Measurements from ENCODE around the gene TLR10.

The TLR10 gene

DNA sequence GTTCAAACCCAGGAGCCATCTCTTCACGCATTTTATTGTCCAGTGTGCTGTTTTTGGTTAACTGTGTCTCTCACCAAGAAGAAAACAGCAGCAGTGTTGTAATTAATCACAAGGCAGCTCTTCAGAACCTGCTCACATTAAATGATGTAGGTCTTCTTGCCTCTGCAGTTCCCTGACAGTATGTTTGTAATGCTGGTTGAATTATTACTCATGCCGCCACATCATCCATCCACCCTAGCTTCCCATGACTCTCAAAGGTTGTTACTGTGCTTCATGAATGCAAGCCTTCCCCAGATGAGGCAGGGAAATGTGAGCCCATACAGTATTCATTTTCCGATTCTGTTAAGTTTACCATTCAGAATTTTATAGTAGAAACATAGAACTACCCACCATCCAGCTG, 17.4 kb downstream of the TLR10 start:
- no peak for DNase-seq

- no peak for DNase-seq
These were observed 18.5 kb downstream of the TLR10 start for GRCh38 chr4:38764277-38764676.

GRCh38 chr4:38762560-38762959, 20.2 kb downstream of the TLR10 start:
- no peak for DNase-seq

GRCh38 chr4:38759790-38760122, 23.0 kb downstream of the TLR10 start:
- no peak for DNase-seq

- DNase-seq: peak; percentile 19
These were observed 23.5 kb downstream of the TLR10 start for GRCh38 chr4:38759113-38759789.

DNA sequence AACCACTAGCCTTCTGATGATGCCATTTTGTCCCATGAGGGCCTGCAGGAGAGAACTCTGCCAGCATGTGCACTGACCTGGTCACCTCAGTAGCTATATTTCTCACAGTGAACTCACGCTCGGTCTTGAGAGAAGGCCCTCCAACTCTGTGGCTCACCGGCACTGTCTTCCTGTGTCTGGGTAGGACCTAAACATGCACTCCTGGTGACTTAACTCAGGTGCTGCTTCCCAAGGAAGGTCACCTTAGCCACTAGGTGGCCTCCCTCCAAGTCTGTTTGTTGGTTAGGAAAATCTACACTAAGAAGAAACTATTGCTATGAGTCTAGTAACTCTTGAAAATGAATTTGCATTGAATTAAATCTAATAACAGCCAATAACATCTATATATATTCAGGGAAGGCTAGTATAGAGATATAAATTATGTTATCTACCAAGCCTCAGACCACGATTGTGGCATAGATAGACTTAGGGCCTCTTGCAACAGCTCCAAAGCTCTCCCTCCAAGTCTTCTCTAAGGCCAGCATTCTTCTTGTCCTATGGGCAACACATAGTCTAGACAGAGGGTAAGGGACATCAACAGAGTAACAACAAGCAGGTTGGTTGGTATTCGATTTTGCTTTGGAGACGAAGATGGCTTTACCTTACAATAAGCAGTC, 24.7 kb downstream of the TLR10 start:
- DNase-seq: no peak

DNA sequence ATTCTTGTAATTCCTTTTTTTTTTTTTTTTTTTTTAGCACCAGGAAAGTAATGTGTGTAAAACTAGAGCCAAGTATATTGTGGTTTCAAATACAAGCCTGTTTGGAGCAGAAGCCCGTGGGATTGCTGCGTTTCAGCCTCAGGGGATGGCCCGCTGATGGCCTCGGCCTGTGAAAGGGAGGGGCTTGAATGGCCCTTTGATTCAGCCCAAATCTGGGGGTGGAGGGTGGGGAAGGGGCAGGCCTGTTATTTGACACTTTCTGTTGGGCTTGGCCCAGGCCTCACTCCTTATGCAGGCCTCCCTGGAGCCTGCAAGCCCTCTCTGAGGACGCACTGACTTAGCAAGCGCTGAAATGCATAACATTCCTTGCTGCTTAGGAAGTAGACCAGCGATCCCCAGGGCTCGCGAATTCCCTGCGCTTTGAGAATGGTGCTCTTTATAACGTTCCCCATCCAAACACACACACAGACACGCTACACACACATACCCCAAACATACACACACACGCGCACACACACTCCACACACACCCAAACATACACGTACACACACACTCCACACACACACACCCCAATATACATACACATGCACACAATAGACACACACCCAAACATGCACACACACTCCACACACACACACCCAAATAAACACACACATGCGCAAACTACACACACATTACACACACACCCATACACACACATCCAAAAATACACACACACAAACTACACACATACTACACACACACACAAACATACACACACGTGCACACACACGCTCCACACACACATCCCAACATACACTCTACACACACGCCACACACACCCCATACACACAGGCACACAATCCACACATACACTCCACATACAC, 29.6 kb downstream of the TLR10 start:
- peak; percentile 97 for DNase-seq

GRCh38 chr4:38752372-38752940, 30.3 kb downstream of the TLR10 start:
- DNase-seq: peak; percentile 97

DNA sequence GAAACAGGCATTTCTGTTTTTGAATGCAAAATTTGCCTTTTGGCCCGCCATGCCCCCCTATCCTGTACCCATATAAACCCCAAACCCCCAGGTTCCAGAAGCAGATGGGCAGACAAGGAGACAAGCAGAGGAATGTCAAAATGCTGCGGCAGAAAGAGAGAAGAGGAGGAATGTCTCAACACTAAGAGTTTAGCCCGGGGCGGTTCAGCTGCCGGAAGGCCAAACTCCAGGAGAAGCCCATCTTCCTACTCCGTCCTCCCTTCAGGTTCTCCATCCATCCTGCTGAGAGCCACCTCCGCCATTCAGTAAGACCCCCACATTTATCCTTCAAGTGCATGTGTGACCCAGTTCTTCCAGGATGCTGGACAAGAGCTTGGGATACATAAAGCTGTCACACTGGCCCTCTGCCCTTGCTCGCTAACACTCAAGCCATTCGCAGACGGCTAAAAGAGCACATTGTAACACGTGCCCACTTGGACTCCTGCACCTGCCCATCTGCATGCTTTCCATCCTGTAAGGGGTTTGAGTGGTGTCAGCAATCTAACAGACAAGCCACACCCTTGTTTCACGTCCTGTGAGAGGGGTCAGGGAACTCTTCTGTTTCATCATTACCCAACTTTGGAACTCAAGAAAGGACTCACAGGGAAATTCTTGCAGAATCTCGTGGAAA, 31.3 kb downstream of the TLR10 start:
- DNase-seq: no peak

- DNase-seq: no peak
These were observed 33.5 kb downstream of the TLR10 start for GRCh38 chr4:38749336-38749735.

DNA sequence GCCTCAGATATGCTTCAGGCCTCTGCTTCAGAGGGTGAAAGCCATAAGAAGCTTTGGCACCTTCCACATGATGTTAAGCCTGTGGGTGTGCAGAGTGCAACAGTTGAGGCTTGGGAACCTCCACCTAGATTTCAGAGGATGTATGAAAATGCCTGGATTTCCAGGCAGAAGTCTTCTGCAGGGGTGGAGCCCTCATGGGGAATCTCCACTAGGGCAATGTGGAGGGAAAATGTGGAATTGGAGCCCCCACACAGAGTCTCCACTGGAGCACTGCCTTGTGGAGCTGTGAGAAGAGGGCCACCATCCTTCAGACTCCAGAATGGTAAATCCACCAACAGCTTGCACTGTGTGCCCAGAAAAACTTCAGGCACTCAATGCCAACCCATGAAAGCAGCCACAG, 35.2 kb downstream of the TLR10 start:
- DNase-seq: no peak

DNA sequence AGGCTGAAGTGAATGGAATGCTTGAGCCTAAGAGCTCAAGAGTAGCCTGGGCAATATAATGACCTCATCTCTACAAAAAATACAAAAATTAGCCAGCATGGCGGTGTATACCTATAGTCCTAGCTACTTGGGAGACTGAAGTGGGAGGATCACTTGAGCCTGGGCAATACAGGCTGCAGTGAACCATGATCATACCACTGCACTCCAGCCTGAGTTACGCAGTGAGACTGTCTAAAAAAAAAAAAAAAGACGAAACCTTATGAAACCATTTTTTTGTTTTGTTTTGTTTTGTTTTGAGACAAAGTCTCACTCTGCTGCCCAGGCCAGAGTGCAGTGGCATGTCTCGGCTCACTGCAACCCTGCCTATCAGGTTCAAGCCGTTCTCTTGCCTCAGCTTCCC, 36.9 kb downstream of the TLR10 start:
- DNase-seq: no peak

DNA sequence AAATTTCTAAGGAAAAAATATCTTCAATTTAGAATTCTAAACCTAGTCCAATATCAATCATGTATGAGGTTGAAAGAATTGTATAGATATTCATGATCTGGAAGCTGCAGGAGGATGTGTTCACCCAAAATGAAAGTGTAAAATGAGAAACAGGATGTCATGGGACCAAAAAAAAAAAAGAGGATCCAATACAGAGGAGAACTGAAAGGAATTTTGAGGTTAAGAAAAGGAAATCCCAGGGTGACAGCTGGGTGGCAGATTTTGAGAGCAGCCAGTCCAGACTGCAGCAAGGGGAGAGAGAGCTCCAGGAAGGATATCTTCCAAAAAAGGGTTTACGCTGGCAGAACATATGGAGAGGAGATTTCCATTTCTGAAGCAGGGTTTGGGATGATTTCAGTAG, 38.9 kb downstream of the TLR10 start:
- no peak for DNase-seq

DNA sequence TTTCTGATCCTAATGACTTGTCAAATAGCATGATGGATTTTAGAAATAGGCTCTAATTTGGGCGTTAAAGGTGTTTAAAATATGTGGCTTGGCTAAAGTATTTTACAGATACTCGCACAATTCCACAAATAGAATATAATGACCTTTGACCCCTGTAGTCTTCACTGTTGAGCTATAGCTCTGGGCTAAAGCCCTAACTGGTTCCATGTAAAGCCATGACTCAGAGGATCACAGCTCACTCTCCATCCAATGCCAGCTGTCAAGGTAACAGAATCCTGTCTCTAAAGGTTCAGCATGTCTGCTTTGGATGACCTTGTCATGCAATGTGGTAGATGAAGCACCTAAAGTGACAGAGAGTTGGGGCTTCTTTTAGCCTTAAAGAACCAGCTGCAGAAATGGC, 42.5 kb downstream of the TLR10 start:
- DNase-seq: no peak

- DNase-seq: no peak
These were observed 43.6 kb downstream of the TLR10 start for GRCh38 chr4:38738940-38739803.

DNA sequence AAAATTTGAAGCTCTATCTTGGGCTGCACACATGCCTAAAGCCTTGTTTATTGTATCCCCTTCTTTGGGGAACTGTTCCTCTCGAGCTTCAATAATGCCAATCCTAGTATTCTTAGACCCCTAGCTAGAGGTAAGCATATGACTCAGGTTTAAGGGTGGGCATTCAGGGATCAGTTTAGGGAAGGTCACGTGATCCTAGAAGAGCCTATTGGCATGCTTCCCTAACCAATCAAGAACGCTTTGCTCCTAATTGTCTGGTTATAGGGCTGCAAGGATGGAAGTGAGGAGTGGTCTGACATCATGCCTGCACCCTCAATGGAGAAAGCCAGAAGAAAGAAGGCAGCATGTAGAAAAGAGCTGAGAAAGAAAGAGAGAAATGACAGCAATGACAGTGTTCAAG, 46.9 kb downstream of the TLR10 start:
- DNase-seq: no peak

- DNase-seq: no peak
These were observed 47.9 kb downstream of the TLR10 start for GRCh38 chr4:38734911-38735310.

DNA sequence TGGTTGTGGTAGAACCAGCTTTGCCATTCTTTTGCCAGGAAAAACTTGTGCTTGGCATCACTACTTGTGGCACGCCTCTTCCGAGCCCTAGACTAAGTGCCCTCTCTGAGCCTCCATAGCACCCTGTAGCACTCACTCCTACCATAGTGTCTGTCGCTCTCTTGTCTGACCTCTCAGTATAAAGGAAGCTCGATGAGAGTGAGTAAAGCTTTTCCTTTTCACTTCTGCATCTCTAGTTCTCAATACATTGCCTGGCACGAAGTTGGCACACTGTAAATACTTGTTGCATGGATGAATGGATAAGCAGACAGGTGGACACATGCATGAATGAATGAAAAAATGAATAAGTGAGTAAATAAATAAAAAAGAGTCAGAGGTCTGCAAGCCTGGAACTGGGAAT, 48.3 kb downstream of the TLR10 start:
- DNase-seq: no peak

GRCh38 chr4:38733663-38734062, 49.1 kb downstream of the TLR10 start:
- DNase-seq: no peak

GRCh38 chr4:38730830-38731646, 51.8 kb downstream of the TLR10 start:
- peak; percentile 91 for DNase-seq

DNA sequence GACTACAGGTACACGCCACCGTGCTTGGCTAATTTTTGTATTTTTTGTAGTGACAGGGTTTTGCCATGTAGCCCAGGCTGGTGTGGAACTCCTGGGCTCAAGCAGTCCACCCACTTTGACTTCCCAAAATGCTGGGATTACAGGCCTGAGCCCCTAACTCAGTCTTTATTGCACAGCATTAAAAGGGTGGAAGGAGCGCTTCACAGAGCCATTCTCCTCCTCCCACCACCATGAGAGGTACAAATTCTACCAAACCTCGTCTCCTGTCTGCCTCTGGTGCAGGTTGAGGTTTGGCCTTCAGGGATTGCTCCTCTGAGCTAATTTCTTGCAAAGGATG, 52.3 kb downstream of the TLR10 start:
- DNase-seq: no peak

All from kidney glomerular epithelial cell (primary cell).